ENCODE results near the gene C16orf54. TPM values are rescaled to one million over a fixed set of nuclear protein-coding genes. Genes with fewer than 3 reads are reported as not detected.
"Not testable (repeated sequence)": the region's sequence is repeated elsewhere in the genome, so short reads cannot be mapped to it uniquely, and the experiment has no call there.

C16orf54 gene
- total RNA-seq, 2 experiments from 2014 or later = 17.3 to 19.1 TPM

DNA sequence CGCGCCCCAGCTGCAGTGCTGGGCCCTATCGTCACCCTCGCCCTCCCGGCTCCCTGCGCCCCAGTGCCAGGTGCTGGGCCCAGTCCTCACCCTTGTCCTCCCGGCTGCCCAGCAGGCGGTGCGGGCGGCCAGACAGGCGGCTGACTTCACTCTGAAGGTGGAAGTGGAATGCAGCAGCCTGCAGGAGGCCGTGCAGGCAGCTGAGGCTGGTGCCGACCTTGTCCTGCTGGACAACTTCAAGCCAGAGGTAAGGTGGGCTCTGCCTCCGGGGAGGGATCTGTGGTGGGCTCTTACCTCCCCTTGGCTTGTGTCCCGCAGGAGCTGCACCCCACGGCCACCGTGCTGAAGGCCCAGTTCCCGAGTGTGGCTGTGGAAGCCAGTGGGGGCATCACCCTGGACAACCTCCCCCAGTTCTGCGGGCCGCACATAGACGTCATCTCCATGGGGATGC is 48.9 kb downstream of the C16orf54 start:
- peaks cover 15% of the 10 kb centered on the region for H3K4me1 Mint-ChIP-seq
- no peaks in the 10 kb centered on the region for H3K36me3 Mint-ChIP-seq
- no peak overlapping the region for H3K4me3 Mint-ChIP-seq
- no peak overlapping the region for H3K27ac Mint-ChIP-seq
- DNase-seq = no peak
- H3K9me3 Mint-ChIP-seq = no peaks in the 10 kb centered on the region
- no peaks in the 10 kb centered on the region for H3K27me3 Mint-ChIP-seq

DNA sequence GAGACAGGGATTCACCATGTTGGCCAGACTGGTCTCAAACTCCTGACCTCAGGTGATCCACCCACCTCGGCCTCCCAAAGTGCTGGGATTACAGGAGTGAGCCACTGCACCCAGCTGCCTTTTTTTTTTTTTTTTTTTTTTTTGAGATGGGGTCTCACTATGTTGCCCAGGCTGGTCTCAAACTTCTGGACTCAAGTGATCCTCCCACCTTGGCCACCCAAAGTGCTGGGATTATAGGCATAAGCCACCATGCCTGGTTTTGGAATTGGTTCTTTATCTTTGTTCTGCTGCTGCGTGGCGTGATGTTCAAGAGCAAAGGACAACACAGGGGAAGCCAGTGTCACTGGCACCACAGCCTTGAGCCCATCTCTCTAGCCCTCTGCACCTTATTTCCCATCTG is 50.1 kb downstream of the C16orf54 start:
- not testable (repeated sequence) for H3K27ac Mint-ChIP-seq, H3K9me3 Mint-ChIP-seq, H3K4me1 Mint-ChIP-seq, H3K36me3 Mint-ChIP-seq, H3K4me3 Mint-ChIP-seq, H3K27me3 Mint-ChIP-seq, DNase-seq

DNA sequence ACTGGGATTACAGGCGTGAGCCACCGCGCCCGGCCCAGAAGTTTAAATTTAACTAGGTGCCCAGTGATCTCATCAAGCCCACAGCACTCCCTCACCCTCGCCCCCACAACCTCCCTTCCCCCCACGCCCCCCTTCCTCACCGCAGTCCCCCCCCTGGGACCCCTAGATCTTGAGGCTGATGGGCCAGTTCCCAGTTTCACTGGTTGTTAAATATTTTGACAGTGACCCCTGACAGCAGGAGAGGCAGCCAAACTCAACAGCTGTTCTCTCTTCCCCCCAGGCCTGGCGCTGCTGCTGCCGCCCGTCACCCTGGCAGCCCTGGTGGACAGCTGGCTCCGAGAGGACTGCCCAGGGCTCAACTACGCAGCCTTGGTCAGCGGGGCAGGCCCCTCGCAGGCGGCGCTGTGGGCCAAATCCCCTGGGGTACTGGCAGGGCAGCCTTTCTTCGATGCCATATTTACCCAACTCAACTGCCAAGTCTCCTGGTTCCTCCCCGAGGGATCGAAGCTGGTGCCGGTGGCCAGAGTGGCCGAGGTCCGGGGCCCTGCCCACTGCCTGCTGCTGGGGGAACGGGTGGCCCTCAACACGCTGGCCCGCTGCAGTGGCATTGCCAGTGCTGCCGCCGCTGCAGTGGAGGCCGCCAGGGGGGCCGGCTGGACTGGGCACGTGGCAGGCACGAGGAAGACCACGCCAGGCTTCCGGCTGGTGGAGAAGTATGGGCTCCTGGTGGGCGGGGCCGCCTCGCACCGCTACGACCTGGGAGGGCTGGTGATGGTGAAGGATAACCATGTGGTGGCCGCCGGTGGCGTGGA is 51.2 kb downstream of the C16orf54 start:
- no peak for DNase-seq
- H3K27ac Mint-ChIP-seq = no peak overlapping the region
- no peaks in the 10 kb centered on the region for H3K36me3 Mint-ChIP-seq
- H3K9me3 Mint-ChIP-seq = no peaks in the 10 kb centered on the region
- H3K4me1 Mint-ChIP-seq = peaks cover 4% of the 10 kb centered on the region
- H3K27me3 Mint-ChIP-seq = no peaks in the 10 kb centered on the region
- no peak overlapping the region for H3K4me3 Mint-ChIP-seq

DNA sequence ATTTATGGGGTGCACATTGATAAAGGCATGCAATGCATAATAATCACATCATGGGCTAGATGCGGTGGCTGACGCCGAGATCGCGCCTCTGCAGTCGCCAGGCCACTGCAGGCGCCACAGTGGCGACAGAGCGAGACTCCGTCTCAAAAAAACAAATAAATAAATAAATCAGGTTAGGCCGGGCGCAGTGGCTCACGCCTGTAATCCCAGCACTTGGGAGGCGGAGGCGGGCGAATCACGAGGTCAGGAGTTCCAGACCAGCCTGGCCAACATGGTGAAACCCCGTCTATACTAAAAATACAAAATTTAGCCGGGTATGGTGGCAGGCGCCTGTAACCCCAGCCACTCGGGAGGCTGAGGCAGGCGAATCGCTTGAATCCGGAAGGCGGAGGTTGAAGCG is 53.2 kb downstream of the C16orf54 start:
- not testable (repeated sequence) for H3K4me3 Mint-ChIP-seq, H3K4me1 Mint-ChIP-seq, H3K36me3 Mint-ChIP-seq, DNase-seq, H3K27ac Mint-ChIP-seq, H3K9me3 Mint-ChIP-seq, H3K27me3 Mint-ChIP-seq

Other genes starting within 250 kb of the C16orf54 start
- 10 to 100 TPM; 52.7 to 65.7 TPM for gene NPIPB12, start 239.6 kb downstream of the C16orf54 start, total RNA-seq
- gene SPN, start 82.7 kb downstream of the C16orf54 start, total RNA-seq = 100 to 1,000 TPM; 122 TPM
- 1 to 10 TPM; 5.4 to 5.5 TPM for gene QPRT, start 66.8 kb downstream of the C16orf54 start, total RNA-seq
- gene ZG16, start 32.3 kb upstream of the C16orf54 start, total RNA-seq = not detected
- gene KIF22, start 44.8 kb upstream of the C16orf54 start, total RNA-seq = 100 to 1,000 TPM; 145 to 150 TPM
- 100 to 1,000 TPM; 427 to 438 TPM for gene MAZ, start 60.5 kb upstream of the C16orf54 start, total RNA-seq
- gene PRRT2, start 66.2 kb upstream of the C16orf54 start, total RNA-seq = 1 to 10 TPM in 1 of 2 experiments, under 1 TPM in 1; 0.52 to 1.3 TPM
- 10 to 100 TPM; 33.7 to 34.8 TPM for gene PAGR1, start 70.2 kb upstream of the C16orf54 start, total RNA-seq
- gene MVP, start 74.5 kb upstream of the C16orf54 start, total RNA-seq = 10 to 100 TPM; 30.7 to 30.8 TPM
- 10 to 100 TPM; 46.8 to 50.6 TPM for gene CDIPT, start 117.2 kb upstream of the C16orf54 start, total RNA-seq
- under 1 TPM in 1 of 2 experiments, not detected in 1; 0.32 TPM for gene SEZ6L2, start 153.6 kb upstream of the C16orf54 start, total RNA-seq
- 1 to 10 TPM; 1.3 to 2.0 TPM for gene ASPHD1, start 154.5 kb upstream of the C16orf54 start, total RNA-seq
- gene KCTD13, start 180.2 kb upstream of the C16orf54 start, total RNA-seq = 10 to 100 TPM; 27.2 to 30.3 TPM
- gene TMEM219, start 216.1 kb upstream of the C16orf54 start, total RNA-seq = 10 to 100 TPM; 29.3 TPM
- gene TAOK2, start 227.9 kb upstream of the C16orf54 start, total RNA-seq = 10 to 100 TPM; 24.9 to 26.4 TPM
- gene HIRIP3, start 249.6 kb upstream of the C16orf54 start, total RNA-seq = 10 to 100 TPM; 39.5 to 41.4 TPM